Esophagus muscularis mucosa (tissue), 4 donors: ENCODE data around the gene INO80C. TPM values are rescaled to one million over a fixed set of nuclear protein-coding genes. Genes with fewer than 3 reads are reported as not detected.
"Not testable (repeated sequence)": the region's sequence is repeated elsewhere in the genome, so short reads cannot be mapped to it uniquely, and the experiment has no call there.

Source experiments
- DNase-seq: peaks from one replicate; pipeline ENCODE4 v3.0.0-alpha.2; 2017; ENCODE audit errors: extremely low spot score
- H3K27ac ChIP-seq, 4 donors: fragments of 200-600 bp; sonication (generic); replicated peaks in 1 of 4; 1 replicate in 3 of 4; 2 replicates in 1 of 4; pipeline ENCODE4 v1.5.1; 2016 to 2019; ENCODE audit warnings: mild to moderate bottlenecking in 1 of 4
- H3K27me3 ChIP-seq, 4 donors: fragments of 200-600 bp; sonication (generic); one replicate each; pipeline versions ENCODE4 v1.5.1 to v1.6.0; 2016 to 2019
- H3K36me3 ChIP-seq, 4 donors: fragments of 200-600 bp; sonication (generic); one replicate each; pipeline ENCODE4 v1.5.1; 2016 to 2019
- H3K4me1 ChIP-seq, 4 donors: fragments of 200-600 bp; sonication (generic); one replicate each; pipeline ENCODE4 v1.5.1; 2016 to 2019
- H3K4me3 ChIP-seq, 4 donors: fragments of 200-600 bp; sonication (generic); 1 replicate in 2 of 4; 2 replicates in 2 of 4; pipeline ENCODE4 v1.5.1; 2016 to 2019; ENCODE audit warnings: mild to moderate bottlenecking in 4 of 4, moderate library complexity in 1 of 4
- H3K9me3 ChIP-seq, 4 donors: fragments of 200-600 bp; sonication (generic); 1 replicate in 3 of 4; 2 replicates in 1 of 4; pipeline ENCODE4 v1.5.1; 2016 to 2019
- CTCF ChIP-seq, 3 experiments: fragments of 200-600 bp in 2 of 3; fragments of 450-650 bp in 1 of 3; sonication (generic) in 2 of 3; IDR thresholded peaks; one replicate each; pipeline ENCODE4 v1.5.1; 2017 to 2019; ENCODE audit warnings: antibody characterized with exemption in 3 of 3, mild to moderate bottlenecking in 2 of 3, moderate library complexity in 1 of 3
- EP300 ChIP-seq: sonication (generic); formaldehyde crosslinking; IDR thresholded peaks from one replicate; pipeline ENCODE4 v1.6.1; 2017; ENCODE audit warnings: antibody characterized with exemption
- POLR2A ChIP-seq: fragments of 450-650 bp; IDR thresholded peaks from one replicate; pipeline ENCODE4 v1.6.1; 2017; ENCODE audit warnings: antibody characterized with exemption, moderate library complexity, mild to moderate bottlenecking, low read depth
- POLR2AphosphoS5 ChIP-seq, 2 donors: sonication (generic); formaldehyde crosslinking; IDR thresholded peaks; one replicate each; pipeline ENCODE4 v1.6.1; 2017; ENCODE audit warnings: antibody characterized with exemption in 2 of 2
- WGBS: methylation state at CpG from one replicate; pipeline ENCODE4 v1.1.5; 2018; 5-methylcytosine and 5-hydroxymethylcytosine counted together
- intact Hi-C: fragments of 100-400 bp; cut with DNase I; formaldehyde crosslinking; loops from one replicate; pipeline ENCODE4 v1.15.1; 2023
- total RNA-seq, 4 donors: library from RNA; depleted of rRNA; stranded (reverse); fragments of >200 nt; gene quantifications; one replicate each; pipeline versions ENCODE4 v1.1.0 to v1.2.1, GENCODE V29; 2016

INO80C gene
- total RNA-seq, 4 donors from 2014 or later, result 4.0 to 19.5 (median 8.8) TPM

GRCh38 chr18:35455926-35456763, 41.6 kb downstream of the INO80C start:
- 64% methylated on average over 10 of the region's 10 CpGs for WGBS
- Histone ChIP-seq H3K27ac (peak overlapping the region in 3 of 4 donors; percentile 39 to 62 (median 47)), H3K36me3 (no peaks in the 10 kb centered on the region), H3K27me3 (no peaks in the 10 kb centered on the region), H3K4me1 (peaks cover 21 to 46% (median 34%) of the 10 kb centered on the region in 4 donors), H3K9me3 (no peaks in the 10 kb centered on the region), H3K4me3 (no peak overlapping the region)
- intact Hi-C loops, result no loop called here
- TF ChIP-seq POLR2A (no peak), POLR2AphosphoS5 (IDR thresholded peaks at IDR 0.05) (no peak), EP300 (no peak), CTCF (IDR thresholded peaks at IDR 0.05) (no peak)
- DNase-seq, result no peak

GRCh38 chr18:35454803-35455202, 43.0 kb downstream of the INO80C start:
- H3K4me1 ChIP-seq, result peaks cover 18 to 33% (median 25%) of the 10 kb centered on the region in 4 donors
- H3K27ac ChIP-seq, result no peak overlapping the region
- H3K9me3 ChIP-seq, result no peaks in the 10 kb centered on the region
- DNase-seq, result no peak
- intact Hi-C loops, result no loop called here
- no peak overlapping the region for H3K4me3 ChIP-seq
- H3K36me3 ChIP-seq, result no peaks in the 10 kb centered on the region
- H3K27me3 ChIP-seq, result no peaks in the 10 kb centered on the region
- TF ChIP-seq CTCF (IDR thresholded peaks at IDR 0.05) (no peak), POLR2A (no peak), POLR2AphosphoS5 (IDR thresholded peaks at IDR 0.05) (no peak)

DNA sequence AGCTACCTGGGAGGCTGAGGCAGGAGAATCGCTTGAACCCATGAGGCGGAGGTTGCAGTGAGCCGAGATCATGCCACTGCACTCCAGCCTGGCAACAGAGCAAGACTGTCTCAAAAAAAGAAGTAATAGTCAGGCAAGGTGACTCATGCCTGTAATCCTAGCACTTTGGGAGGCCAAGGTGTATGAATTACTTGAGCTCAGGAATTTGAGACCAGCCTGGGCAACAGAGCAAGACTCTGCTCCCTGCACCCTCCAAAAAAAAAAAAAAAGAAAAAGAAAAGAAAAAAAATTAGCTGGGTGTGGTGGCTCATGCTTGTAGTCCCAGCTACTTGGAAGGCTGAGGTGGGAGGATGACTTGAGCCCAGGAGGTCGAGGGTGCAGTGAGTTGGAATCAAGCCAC, 44.7 kb downstream of the INO80C start:
- H3K9me3 ChIP-seq, H3K4me3 ChIP-seq, H3K36me3 ChIP-seq, H3K27me3 ChIP-seq, H3K27ac ChIP-seq, DNase-seq, intact Hi-C loops: not testable (repeated sequence)
- peaks cover 4 to 20% (median 10%) of the 10 kb centered on the region in 4 donors for H3K4me1 ChIP-seq
- WGBS, result 85% methylated on average over 4 of the region's 4 CpGs

DNA sequence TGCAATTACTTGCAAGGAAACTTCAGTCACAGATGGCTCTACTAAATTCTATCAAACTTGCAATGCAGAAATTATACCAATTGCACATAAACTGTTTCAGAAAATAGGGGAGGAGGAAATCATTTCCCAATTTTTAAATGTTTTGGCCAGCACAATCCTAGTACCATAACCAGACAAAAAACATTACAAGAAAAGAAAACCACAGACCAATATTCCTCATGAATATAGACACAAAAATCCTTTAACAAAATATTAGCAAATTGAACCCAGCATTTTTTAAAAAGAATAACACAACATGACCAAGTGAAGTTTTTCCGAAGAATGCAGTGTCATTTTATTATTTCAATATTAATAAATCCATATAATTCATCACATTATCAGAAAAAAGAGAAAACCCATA, 45.8 kb downstream of the INO80C start:
- intact Hi-C loops, result no loop called here
- no peak for DNase-seq
- no peaks in the 10 kb centered on the region for H3K9me3 ChIP-seq
- H3K4me3 ChIP-seq, result no peak overlapping the region
- H3K27ac ChIP-seq, result no peak overlapping the region
- TF ChIP-seq EP300 (no peak), POLR2A (no peak), POLR2AphosphoS5 (IDR thresholded peaks at IDR 0.05) (no peak), CTCF (IDR thresholded peaks at IDR 0.05) (no peak)
- 96% methylated on average over 1 of the region's 1 CpG for WGBS
- H3K27me3 ChIP-seq, result no peaks in the 10 kb centered on the region
- H3K36me3 ChIP-seq, result no peaks in the 10 kb centered on the region
- peaks cover 0 to 8% (median 3%) of the 10 kb centered on the region in 4 donors for H3K4me1 ChIP-seq

GRCh38 chr18:35451032-35451431, 46.7 kb downstream of the INO80C start:
- Histone ChIP-seq H3K27me3 (no peaks in the 10 kb centered on the region), H3K4me3 (no peak overlapping the region), H3K9me3 (no peaks in the 10 kb centered on the region), H3K36me3 (no peaks in the 10 kb centered on the region), H3K27ac (no peak overlapping the region), H3K4me1 (peaks cover 0 to under 1% (median 0%) of the 10 kb centered on the region in 4 donors)
- no peak for TF ChIP-seq EP300
- TF ChIP-seq POLR2AphosphoS5 (IDR thresholded peaks at IDR 0.05), result no peak
- no peak for TF ChIP-seq CTCF (IDR thresholded peaks at IDR 0.05)
- TF ChIP-seq POLR2A, result no peak
- WGBS, result 82% methylated on average over 3 of the region's 3 CpGs
- intact Hi-C loops, result no loop called here
- peak; percentile 42 for DNase-seq
